NT2/D1 (cell line): ENCODE measurements around the gene EPN2.

Experiments used
- SUZ12 ChIP-seq: IDR thresholded peaks from 2 replicates; pipeline ENCODE4 v1.6.1; 2011; ENCODE audit not compliant: insufficient read length, insufficient read depth; ENCODE audit errors: extremely low read depth
- YY1 ChIP-seq: IDR thresholded peaks from 2 replicates; pipeline ENCODE4 v1.6.1; 2011; ENCODE audit not compliant: insufficient read length, insufficient read depth
- ZNF274 ChIP-seq: IDR thresholded peaks from 2 replicates; pipeline ENCODE4 v1.6.1; 2011; ENCODE audit warnings: mild to moderate bottlenecking, low read depth, low read length

DNA sequence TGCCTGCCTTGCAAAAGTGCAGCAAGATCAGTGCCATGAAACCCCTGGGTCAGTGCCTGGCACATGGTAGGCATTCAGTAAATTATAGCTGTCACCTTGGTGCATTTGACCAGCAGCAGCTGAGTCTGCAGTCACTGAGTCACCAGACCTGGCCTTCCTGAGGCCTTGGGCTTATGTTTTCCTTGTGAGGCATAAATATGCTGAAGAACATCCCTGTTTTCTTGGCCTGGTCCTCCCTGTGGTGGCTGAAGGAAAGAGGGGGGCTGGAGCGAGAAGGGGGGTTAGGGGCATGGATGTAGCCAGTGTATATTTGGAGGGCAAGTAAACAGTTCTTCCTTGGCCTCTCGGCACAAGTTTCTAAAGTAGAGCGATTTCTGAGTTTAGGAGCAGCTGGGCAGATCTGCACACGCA, 26.5 kb downstream of the EPN2 start:
- TF ChIP-seq YY1 (no peak), SUZ12 (no peak), ZNF274 (no peak)
